Measurements from ENCODE around the gene THBS4. TPM values are rescaled to one million over a fixed set of nuclear protein-coding genes. Genes with fewer than 3 reads are reported as not detected.

Gene THBS4
- total and polyA plus RNA-seq, 10 of the 15 experiments (the other 5 are each of a cell fraction or from before 2014, with no cell fraction given): 0.31 to 1.7 (median 0.75) TPM

GRCh38 chr5:80037366-80037765 is 2.2 kb downstream of the THBS4 start:
- no peak overlapping the region for H3K9ac ChIP-seq (ENCODE audit: control insufficient read depth, insufficient read depth, low read length)
- ChIA-PET CTCF (interaction anchor here (0.7 kb wide), 1 partner anchor 167 kb away, joined by 3 read pairs; no protein-coding TSS in a partner anchor), SMC1A (ENCODE audit: uncharacterized antibody, unreplicated experiment) (interaction anchor here (0.9 to 1.3 kb wide), 3 partner anchors 9 to 54 kb away, joined by 3 to 5 read pairs (median 4); no protein-coding TSS in a partner anchor), RAD21 (ENCODE audit: unreplicated experiment) (no interaction called here), POLR2A (interaction anchor here (0.5 kb wide), 1 partner anchor 1635 kb away, joined by 3 read pairs; no protein-coding TSS in a partner anchor)
- BruUV-seq (replicated peaks): no TSS peak
- no peaks in the 10 kb centered on the region for H3K36me3 ChIP-seq (ENCODE audit: control insufficient read depth in 2 of 2, insufficient read depth in 2 of 2, low read length in 1 of 2)
- in situ Hi-C loops (cut with MboI): no loop called here
- no peak overlapping the region for H3K27ac ChIP-seq (ENCODE audit: control insufficient read depth, insufficient read depth)
- 9% methylated on average over 5 of the region's 5 CpGs for WGBS (ENCODE audit: insufficient coverage, insufficient replicate concordance, low lambda C conversion rate, missing lambda C conversion rate)
- TF ChIP-seq SREBF2 (IDR thresholded peaks at IDR 0.05; ENCODE audit: low read length): no peak
- TF ChIP-seq MLLT1 (IDR thresholded peaks at IDR 0.05): no peak
- TF ChIP-seq FOS (IDR thresholded peaks at IDR 0.05; ENCODE audit: borderline replicate concordance, extremely low read depth, insufficient read length): no peak
- peak; percentile 36; the same call in 1 of the 2 replicates for TF ChIP-seq NFIC (IDR thresholded peaks at IDR 0.05; ENCODE audit: low read depth, low read length)
- no peak for TF ChIP-seq RAD21 (IDR thresholded peaks at IDR 0.05; ENCODE audit: insufficient read depth, low read depth, low read length)
- TF ChIP-seq ZBED1 (IDR thresholded peaks at IDR 0.05; ENCODE audit: borderline replicate concordance): no peak
- TF ChIP-seq ATF2 (IDR thresholded peaks at IDR 0.05; ENCODE audit: low read length): no peak
- no peak for TF ChIP-seq BCLAF1 (IDR thresholded peaks at IDR 0.05)
- peak; percentile 77 for TF ChIP-seq RUNX3 (IDR thresholded peaks at IDR 0.05; ENCODE audit: low read length)
- no peak for TF ChIP-seq ZBTB4 (CRISPR knock-in tag; IDR thresholded peaks at IDR 0.05)
- TF ChIP-seq JUNB (IDR thresholded peaks at IDR 0.05): peak; percentile 70
- TF ChIP-seq KDM1A (IDR thresholded peaks at IDR 0.05; ENCODE audit: borderline replicate concordance): no peak
- TF ChIP-seq MAX (IDR thresholded peaks at IDR 0.05; ENCODE audit: low read depth, low read length): no peak
- H3K4me1 ChIP-seq (ENCODE audit: control insufficient read depth, insufficient read depth, low read length): no peaks in the 10 kb centered on the region
- ATAC-seq (peak; percentile 80), FAIRE-seq (peak; percentile 18), DNase-seq (ENCODE audit: low read depth, low spot score) (no peak)
- H3K4me3 ChIP-seq: no peak overlapping the region
- H3K79me2 ChIP-seq (ENCODE audit: control insufficient read depth, insufficient read depth, low read length): no peaks in the 10 kb centered on the region
- peaks cover 5% of the 10 kb centered on the region in 2 experiments for H3K27me3 ChIP-seq (replicated peaks in 1 of 2; ENCODE audit: control insufficient read depth in 2 of 2, insufficient read depth in 2 of 2, low read length in 1 of 2)
- no peak overlapping the region for H2AFZ ChIP-seq (ENCODE audit: control insufficient read depth, low read depth, low read length)
- H4K20me1 ChIP-seq (ENCODE audit: control insufficient read depth, insufficient read depth): no peaks in the 10 kb centered on the region
- intact Hi-C loops (cut with micrococcal nuclease; ENCODE audit: unreplicated experiment): no loop called here
- H3K4me2 ChIP-seq (ENCODE audit: control insufficient read depth, insufficient read depth): no peak overlapping the region
- H3K9me3 ChIP-seq (replicated peaks; ENCODE audit: control insufficient read depth, insufficient read depth, low read length): no peaks in the 10 kb centered on the region

Data from GM12878 (cell line).